A673 (cell line): Measurements from ENCODE around the gene CMIP.

Experiments
- EZH2 ChIP-seq: fragments of 200-600 bp; sonication (generic); IDR thresholded peaks from 2 replicates; pipeline ENCODE4 v1.6.1; 2017; ENCODE audit warnings: borderline replicate concordance, low read depth, mild to moderate bottlenecking, mixed read lengths, antibody characterized with exemption, low read length; ENCODE audit not compliant: poor library complexity, severe bottlenecking
- TF ChIP-seq, protein P1 (sequence below): fragments of 300-800, 200-600 bp; sonication (generic); conservative IDR thresholded peaks from 2 replicates; pipeline ENCODE4 v1.5.1; 2017; ENCODE audit warnings: low read depth, mild to moderate bottlenecking, antibody characterized with exemption, low read length, moderate library complexity, mixed read lengths

- TF ChIP-seq, protein P1, sequence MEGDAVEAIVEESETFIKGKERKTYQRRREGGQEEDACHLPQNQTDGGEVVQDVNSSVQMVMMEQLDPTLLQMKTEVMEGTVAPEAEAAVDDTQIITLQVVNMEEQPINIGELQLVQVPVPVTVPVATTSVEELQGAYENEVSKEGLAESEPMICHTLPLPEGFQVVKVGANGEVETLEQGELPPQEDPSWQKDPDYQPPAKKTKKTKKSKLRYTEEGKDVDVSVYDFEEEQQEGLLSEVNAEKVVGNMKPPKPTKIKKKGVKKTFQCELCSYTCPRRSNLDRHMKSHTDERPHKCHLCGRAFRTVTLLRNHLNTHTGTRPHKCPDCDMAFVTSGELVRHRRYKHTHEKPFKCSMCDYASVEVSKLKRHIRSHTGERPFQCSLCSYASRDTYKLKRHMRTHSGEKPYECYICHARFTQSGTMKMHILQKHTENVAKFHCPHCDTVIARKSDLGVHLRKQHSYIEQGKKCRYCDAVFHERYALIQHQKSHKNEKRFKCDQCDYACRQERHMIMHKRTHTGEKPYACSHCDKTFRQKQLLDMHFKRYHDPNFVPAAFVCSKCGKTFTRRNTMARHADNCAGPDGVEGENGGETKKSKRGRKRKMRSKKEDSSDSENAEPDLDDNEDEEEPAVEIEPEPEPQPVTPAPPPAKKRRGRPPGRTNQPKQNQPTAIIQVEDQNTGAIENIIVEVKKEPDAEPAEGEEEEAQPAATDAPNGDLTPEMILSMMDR = no peak
- TF ChIP-seq EZH2 = no peak
Measured at GRCh38 chr16:81491541-81492188, 47.1 kb downstream of the CMIP start.
